IMR-90 (cell line): ENCODE data around the gene HDDC3.

Experiments
- CHD1 ChIP-seq: IDR thresholded peaks from 2 replicates; pipeline ENCODE4 v1.6.1; 2012; ENCODE audit warnings: low read depth, low read length, improper control_type of control experiment
- POLR2A ChIP-seq: IDR thresholded peaks from 2 replicates; pipeline ENCODE4 v1.6.1; 2012; ENCODE audit warnings: mild to moderate bottlenecking, low read depth, low read length
- TF ChIP-seq, protein P1 (sequence below): conservative IDR thresholded peaks from 2 replicates; pipeline ENCODE4 v1.5.1; 2012; ENCODE audit warnings: mild to moderate bottlenecking, low read depth, low read length, improper control_type of control experiment
- TF ChIP-seq, protein P2 (sequence below): fragments of 150-350 bp; IDR thresholded peaks from 2 replicates; pipeline ENCODE4 v1.6.1; 2017; ENCODE audit warnings: mild to moderate bottlenecking, antibody characterized with exemption, low read length, low read depth

DNA sequence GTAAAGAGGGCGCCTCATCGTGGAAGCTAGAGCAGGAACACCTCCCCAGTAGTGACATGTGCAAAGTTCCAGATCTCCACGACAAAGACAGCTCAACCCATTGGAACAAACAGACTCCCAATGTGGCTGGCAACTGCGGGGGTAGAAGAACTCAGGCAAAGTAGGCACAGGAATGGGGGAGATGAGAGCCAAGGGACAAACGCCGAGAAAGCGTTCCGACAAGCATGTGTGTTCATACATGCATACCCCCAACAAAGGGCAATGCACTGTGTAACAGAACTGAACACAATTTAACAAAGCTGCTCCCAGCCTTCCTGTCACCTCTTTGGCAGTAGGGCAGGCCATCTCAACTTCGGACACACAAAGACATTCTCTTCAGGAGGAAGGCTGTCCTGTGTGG lies 33.9 kb upstream of the HDDC3 start:
- TF ChIP-seq POLR2A (no peak), CHD1 (no peak)
- TF ChIP-seq, protein P1, sequence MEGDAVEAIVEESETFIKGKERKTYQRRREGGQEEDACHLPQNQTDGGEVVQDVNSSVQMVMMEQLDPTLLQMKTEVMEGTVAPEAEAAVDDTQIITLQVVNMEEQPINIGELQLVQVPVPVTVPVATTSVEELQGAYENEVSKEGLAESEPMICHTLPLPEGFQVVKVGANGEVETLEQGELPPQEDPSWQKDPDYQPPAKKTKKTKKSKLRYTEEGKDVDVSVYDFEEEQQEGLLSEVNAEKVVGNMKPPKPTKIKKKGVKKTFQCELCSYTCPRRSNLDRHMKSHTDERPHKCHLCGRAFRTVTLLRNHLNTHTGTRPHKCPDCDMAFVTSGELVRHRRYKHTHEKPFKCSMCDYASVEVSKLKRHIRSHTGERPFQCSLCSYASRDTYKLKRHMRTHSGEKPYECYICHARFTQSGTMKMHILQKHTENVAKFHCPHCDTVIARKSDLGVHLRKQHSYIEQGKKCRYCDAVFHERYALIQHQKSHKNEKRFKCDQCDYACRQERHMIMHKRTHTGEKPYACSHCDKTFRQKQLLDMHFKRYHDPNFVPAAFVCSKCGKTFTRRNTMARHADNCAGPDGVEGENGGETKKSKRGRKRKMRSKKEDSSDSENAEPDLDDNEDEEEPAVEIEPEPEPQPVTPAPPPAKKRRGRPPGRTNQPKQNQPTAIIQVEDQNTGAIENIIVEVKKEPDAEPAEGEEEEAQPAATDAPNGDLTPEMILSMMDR: no peak
- TF ChIP-seq, protein P2, sequence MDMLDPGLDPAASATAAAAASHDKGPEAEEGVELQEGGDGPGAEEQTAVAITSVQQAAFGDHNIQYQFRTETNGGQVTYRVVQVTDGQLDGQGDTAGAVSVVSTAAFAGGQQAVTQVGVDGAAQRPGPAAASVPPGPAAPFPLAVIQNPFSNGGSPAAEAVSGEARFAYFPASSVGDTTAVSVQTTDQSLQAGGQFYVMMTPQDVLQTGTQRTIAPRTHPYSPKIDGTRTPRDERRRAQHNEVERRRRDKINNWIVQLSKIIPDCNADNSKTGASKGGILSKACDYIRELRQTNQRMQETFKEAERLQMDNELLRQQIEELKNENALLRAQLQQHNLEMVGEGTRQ: no peak
